ENCODE data around the gene PDX1. TPM values are rescaled to one million over a fixed set of nuclear protein-coding genes. Genes with fewer than 3 reads are reported as not detected.

The PDX1 gene
- total and polyA plus RNA-seq, 2 of the 13 experiments (the other 11 are each of a cell fraction or from before 2014, with no cell fraction given) = 0.07 TPM; not detected in 1

DNA sequence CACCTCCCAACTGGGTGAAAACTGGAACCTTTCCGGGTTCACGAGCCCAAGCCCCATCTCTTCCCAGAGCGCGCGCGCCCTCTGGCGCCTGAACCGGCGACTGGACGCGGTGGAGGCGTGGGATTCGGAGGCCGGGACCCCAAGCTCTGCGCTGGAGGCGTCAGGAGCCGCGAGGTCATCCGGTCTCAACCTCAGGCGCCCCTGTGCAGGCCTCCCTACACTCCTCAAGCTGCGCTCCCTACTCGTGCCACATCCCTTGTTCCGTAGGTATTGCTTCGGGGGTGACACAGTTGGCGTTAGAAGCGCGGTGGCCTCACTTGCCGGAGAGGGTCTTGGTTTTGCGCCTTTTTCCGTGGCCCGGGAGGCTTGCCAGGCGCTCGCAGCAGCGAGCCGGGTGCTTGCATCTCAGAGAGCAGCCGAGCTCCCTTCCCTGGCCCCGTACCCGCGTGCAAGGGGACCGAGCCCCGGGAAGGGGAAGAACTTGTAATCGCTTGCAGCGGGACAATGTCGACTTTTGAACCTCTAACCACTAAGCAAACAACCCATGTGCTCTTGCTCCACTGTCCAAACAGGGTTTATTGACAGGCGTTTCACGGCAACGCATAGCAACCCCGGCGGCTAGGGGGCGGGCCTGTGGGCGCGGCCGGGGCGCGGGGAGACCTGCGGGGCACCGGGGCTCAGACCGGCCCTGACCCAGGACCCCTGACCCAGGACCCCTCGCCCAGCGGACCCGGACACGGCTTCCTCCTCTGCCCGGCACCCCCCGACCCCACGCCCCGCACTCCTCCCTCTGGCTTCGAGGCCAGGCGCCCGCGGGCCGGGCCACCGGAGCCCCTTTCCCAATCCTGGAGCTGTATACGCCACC, 40.8 kb downstream of the PDX1 start (continued):
- TF ChIP-seq, protein P1, sequence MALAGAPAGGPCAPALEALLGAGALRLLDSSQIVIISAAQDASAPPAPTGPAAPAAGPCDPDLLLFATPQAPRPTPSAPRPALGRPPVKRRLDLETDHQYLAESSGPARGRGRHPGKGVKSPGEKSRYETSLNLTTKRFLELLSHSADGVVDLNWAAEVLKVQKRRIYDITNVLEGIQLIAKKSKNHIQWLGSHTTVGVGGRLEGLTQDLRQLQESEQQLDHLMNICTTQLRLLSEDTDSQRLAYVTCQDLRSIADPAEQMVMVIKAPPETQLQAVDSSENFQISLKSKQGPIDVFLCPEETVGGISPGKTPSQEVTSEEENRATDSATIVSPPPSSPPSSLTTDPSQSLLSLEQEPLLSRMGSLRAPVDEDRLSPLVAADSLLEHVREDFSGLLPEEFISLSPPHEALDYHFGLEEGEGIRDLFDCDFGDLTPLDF (CRISPR knock-in tag; IDR thresholded peaks at IDR 0.05) = peak; percentile 66
- TF ChIP-seq ZNF34 (CRISPR knock-in tag; IDR thresholded peaks at IDR 0.05; ENCODE audit: borderline replicate concordance) (0 out of 2 replicates have a peak, but pooled peaks have one; percentile 29), MZF1 (CRISPR knock-in tag; IDR thresholded peaks at IDR 0.05; ENCODE audit: borderline replicate concordance) (no peak), ZNF776 (CRISPR knock-in tag; IDR thresholded peaks at IDR 0.05) (0 out of 2 replicates have a peak, but pooled peaks have one; percentile 17), HNF4G (IDR thresholded peaks at IDR 0.05; ENCODE audit: borderline replicate concordance, low read depth, low read length) (peak; percentile 97), HNF4G (CRISPR knock-in tag; IDR thresholded peaks at IDR 0.05; ENCODE audit: borderline replicate concordance, low read depth) (peak; percentile 87; the same call in 1 of the 2 replicates), EEA1 (CRISPR knock-in tag; IDR thresholded peaks at IDR 0.05; ENCODE audit: borderline replicate concordance) (no peak), MED13 (CRISPR knock-in tag; IDR thresholded peaks at IDR 0.05) (peak; percentile 80; the same call in 1 of the 2 replicates), GFI1 (CRISPR knock-in tag; IDR thresholded peaks at IDR 0.05; ENCODE audit: borderline replicate concordance) (peak; percentile 81; the same call in 1 of the 2 replicates), KDM2A (CRISPR knock-in tag; IDR thresholded peaks at IDR 0.05; ENCODE audit: borderline replicate concordance, low read depth) (peak; percentile 77), IKZF4 (CRISPR knock-in tag; IDR thresholded peaks at IDR 0.05; ENCODE audit: borderline replicate concordance, low read depth, not compliant biosample characterization) (no peak), HOXA9 (CRISPR knock-in tag; IDR thresholded peaks at IDR 0.05; ENCODE audit: borderline replicate concordance) (no peak; the same call in 1 of the 2 replicates), PPARG (CRISPR knock-in tag; conservative IDR thresholded peaks at IDR 0.05) (0 out of 2 replicates have a peak, but pooled peaks have one; percentile 23), ZNF614 (CRISPR knock-in tag; IDR thresholded peaks at IDR 0.05; ENCODE audit: borderline replicate concordance) (0 out of 2 replicates have a peak, but pooled peaks have one; percentile 46), ZNF782 (CRISPR knock-in tag; IDR thresholded peaks at IDR 0.05; ENCODE audit: borderline replicate concordance) (peak; percentile 90; the same call in 1 of the 2 replicates), RARG (CRISPR knock-in tag; IDR thresholded peaks at IDR 0.05; ENCODE audit: low read depth) (no peak), ZNF430 (CRISPR knock-in tag; IDR thresholded peaks at IDR 0.05) (peak; percentile 82; the same call in 1 of the 2 replicates), JUNB (CRISPR knock-in tag; IDR thresholded peaks at IDR 0.05; ENCODE audit: borderline replicate concordance) (no peak), ZNF543 (CRISPR knock-in tag; IDR thresholded peaks at IDR 0.05) (peak; percentile 88)
- TF ChIP-seq, protein P2, sequence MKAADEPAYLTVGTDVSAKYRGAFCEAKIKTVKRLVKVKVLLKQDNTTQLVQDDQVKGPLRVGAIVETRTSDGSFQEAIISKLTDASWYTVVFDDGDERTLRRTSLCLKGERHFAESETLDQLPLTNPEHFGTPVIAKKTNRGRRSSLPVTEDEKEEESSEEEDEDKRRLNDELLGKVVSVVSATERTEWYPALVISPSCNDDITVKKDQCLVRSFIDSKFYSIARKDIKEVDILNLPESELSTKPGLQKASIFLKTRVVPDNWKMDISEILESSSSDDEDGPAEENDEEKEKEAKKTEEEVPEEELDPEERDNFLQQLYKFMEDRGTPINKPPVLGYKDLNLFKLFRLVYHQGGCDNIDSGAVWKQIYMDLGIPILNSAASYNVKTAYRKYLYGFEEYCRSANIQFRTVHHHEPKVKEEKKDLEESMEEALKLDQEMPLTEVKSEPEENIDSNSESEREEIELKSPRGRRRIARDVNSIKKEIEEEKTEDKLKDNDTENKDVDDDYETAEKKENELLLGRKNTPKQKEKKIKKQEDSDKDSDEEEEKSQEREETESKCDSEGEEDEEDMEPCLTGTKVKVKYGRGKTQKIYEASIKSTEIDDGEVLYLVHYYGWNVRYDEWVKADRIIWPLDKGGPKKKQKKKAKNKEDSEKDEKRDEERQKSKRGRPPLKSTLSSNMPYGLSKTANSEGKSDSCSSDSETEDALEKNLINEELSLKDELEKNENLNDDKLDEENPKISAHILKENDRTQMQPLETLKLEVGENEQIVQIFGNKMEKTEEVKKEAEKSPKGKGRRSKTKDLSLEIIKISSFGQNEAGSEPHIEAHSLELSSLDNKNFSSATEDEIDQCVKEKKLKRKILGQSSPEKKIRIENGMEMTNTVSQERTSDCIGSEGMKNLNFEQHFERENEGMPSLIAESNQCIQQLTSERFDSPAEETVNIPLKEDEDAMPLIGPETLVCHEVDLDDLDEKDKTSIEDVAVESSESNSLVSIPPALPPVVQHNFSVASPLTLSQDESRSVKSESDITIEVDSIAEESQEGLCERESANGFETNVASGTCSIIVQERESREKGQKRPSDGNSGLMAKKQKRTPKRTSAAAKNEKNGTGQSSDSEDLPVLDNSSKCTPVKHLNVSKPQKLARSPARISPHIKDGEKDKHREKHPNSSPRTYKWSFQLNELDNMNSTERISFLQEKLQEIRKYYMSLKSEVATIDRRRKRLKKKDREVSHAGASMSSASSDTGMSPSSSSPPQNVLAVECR (CRISPR knock-in tag; IDR thresholded peaks at IDR 0.05; ENCODE audit: borderline replicate concordance) = peak; percentile 87
- TF ChIP-seq, protein P3, sequence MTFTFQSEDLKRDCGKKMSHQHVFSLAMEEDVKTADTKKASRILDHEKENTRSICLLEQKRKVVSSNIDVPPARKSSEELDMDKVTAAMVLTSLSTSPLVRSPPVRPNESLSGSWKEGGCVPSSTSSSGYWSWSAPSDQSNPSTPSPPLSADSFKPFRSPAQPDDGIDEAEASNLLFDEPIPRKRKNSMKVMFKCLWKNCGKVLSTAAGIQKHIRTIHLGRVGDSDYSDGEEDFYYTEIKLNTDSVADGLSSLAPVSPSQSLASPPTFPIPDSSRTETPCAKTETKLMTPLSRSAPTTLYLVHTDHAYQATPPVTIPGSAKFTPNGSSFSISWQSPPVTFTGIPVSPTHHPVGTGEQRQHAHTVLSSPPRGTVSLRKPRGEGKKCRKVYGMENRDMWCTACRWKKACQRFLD (CRISPR knock-in tag; IDR thresholded peaks at IDR 0.05; ENCODE audit: borderline replicate concordance) = no peak
